GM12864 (cell line): ENCODE data around the gene MCL1.

Source experiments
- DNase-seq: peaks from one replicate; pipeline ENCODE4 v3.0.0-alpha.2; 2011; ENCODE audit warnings: low read depth
- H3K4me3 ChIP-seq: 2 replicates; pipeline ENCODE4 v1.5.1; 2011; ENCODE audit warnings: mild to moderate bottlenecking, low read depth, low read length, control low read depth
- TF ChIP-seq, protein P1 (sequence below): IDR thresholded peaks from 2 replicates; pipeline ENCODE4 v1.5.1; 2011; ENCODE audit warnings: low read depth, mild to moderate bottlenecking, moderate library complexity, low read length, control low read depth, inconsistent platforms; ENCODE audit errors: missing control alignments

MCL1 gene

DNA sequence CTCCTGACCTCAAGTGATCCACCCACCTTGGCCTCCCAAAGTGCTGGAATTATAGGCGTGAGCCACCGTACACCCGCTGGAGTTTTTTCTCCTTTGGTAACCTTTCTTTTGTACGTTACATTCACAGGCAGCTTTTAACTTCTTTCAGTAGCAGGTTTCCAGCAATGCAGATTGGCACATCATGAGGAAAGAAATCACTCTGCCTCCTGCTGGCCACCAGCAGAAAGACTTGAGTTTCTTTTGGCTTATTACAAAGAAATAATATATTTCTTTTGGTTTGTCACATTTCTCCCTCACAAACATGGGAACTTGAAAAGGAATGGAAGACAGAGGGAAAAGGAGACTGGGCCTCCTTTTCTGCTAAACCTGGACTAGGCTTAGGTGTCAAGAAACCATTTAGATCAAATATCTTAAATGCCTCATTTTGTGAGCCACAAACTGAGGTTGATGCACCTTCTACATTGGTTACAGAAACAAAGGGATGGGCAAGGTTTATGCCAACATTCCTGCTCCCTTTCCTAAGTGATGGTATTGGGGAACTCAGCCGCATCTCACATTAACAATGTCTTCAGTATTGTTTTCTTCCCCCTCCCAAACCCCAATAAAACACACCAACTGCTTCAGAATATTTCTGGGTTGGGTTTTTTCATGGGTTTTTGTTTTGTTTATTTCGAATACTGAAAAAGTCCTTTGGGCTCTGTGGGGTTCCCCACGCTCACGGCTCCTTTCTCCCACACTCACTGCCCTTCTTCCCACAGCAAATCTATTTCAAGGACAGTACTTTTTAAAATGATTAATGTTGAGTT, 42.3 kb upstream of the MCL1 start:
- TF ChIP-seq, protein P1, sequence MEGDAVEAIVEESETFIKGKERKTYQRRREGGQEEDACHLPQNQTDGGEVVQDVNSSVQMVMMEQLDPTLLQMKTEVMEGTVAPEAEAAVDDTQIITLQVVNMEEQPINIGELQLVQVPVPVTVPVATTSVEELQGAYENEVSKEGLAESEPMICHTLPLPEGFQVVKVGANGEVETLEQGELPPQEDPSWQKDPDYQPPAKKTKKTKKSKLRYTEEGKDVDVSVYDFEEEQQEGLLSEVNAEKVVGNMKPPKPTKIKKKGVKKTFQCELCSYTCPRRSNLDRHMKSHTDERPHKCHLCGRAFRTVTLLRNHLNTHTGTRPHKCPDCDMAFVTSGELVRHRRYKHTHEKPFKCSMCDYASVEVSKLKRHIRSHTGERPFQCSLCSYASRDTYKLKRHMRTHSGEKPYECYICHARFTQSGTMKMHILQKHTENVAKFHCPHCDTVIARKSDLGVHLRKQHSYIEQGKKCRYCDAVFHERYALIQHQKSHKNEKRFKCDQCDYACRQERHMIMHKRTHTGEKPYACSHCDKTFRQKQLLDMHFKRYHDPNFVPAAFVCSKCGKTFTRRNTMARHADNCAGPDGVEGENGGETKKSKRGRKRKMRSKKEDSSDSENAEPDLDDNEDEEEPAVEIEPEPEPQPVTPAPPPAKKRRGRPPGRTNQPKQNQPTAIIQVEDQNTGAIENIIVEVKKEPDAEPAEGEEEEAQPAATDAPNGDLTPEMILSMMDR, result peak; percentile 76

DNA sequence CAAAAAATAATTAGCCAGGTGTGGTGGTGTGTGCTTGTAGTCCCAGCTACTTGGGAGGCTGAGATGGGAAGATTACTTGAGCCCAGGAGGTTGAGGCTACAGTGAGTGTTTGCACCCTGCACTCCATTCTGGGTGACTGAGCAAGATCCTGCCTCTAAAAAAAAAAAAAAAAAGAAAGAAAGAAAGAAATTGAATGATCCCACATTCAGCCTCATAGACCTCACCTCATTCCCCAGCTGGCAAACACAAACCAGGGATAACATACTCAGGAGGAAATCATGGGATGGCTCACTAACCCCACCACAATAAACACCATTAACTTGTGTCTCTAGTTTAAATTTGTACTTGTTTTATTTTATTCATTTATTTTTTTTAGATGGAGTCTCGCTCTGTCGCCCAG, 41.5 kb upstream of the MCL1 start:
- H3K4me3 ChIP-seq, result no peak overlapping the region
- TF ChIP-seq, protein P1, result no peak
- DNase-seq, result no peak

More for the DNA sequence above, 42.3 kb upstream of the MCL1 start:
- DNase-seq, result peak; percentile 55
- H3K4me3 ChIP-seq, result no peak overlapping the region

DNA sequence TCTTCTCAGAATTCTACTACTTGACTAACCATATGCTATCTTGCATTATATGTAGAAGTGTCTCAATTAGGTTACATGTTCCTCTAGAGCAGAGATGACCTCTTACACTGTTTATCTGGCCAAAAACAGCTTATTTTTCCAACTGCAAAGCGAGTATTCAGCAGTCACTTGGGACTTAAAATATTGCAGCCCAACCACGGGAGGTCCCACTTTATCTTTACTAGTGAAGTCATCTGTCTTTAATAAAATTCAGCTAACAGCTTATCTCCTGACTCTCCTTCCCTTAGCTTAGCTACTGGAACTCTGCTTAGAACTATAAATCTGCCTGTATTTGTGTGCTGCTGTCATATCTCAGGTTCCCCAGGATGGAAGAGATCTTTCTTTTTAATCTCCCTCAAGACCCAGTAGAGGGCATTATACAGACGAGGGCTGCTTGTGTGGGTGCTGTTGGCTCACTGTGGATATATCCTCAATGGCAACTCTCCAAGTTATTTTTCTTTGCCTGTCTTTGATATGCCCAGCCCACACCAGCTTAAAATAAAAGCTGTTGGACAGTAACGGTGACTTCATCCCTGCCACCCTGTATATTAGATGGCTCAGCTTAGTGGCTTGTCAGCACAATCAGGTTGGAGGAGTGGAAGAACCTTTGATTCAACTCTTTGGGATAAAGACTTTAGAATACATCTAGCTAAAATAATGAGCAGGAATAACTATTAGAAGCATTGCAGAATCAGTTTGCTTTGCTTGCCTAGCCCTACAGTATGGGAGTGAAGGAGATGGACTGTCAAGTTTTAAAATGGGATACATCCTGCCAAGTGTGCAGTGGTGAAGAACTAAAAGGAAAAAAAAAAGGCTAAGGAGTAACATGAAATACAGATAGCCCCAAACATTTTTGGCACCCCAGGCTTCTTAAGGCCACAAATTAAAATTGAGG, 40.4 kb upstream of the MCL1 start:
- TF ChIP-seq, protein P1, result peak; percentile 6
- no peak for DNase-seq
- H3K4me3 ChIP-seq, result no peak overlapping the region

DNA sequence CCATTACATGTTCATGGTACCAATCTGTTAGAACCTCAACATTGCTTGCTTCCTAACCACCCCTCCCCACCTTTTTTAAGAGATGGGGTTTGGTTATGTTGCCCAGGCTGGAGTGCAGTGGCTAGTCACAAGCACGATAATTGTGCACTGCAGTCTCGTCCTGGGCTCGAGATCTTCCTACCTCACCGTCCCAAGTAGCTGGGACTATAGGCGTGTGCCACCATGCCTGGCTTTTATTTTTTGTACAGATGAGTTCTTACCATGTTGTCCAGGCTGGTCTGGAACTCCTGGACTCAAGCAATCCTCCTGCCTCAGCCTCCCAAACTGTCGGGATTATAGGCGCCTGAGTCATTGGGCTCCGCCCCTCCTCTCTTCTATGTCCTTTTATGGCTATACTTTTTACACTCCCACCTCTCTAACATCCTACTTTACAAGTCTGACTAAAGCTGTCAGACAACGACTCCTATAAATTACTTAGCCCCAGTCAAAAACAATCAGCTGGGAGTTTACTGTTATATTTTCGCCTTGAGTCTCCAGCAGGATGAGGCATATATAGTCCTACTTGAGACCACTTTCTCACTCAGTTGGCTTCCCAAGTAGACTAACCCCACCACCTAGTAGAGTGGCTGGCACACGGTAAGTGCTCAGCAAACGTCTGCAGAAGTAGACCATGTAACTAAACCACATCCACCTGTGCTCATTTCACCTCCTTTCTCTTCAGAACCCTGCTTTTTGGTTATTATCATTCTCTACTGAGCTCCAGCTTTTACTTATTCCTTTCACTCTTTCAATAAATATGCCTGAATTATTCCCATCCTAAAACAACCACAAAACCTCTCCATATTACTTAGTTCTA, 36.2 kb upstream of the MCL1 start:
- no peak for DNase-seq
- TF ChIP-seq, protein P1, result no peak

DNA sequence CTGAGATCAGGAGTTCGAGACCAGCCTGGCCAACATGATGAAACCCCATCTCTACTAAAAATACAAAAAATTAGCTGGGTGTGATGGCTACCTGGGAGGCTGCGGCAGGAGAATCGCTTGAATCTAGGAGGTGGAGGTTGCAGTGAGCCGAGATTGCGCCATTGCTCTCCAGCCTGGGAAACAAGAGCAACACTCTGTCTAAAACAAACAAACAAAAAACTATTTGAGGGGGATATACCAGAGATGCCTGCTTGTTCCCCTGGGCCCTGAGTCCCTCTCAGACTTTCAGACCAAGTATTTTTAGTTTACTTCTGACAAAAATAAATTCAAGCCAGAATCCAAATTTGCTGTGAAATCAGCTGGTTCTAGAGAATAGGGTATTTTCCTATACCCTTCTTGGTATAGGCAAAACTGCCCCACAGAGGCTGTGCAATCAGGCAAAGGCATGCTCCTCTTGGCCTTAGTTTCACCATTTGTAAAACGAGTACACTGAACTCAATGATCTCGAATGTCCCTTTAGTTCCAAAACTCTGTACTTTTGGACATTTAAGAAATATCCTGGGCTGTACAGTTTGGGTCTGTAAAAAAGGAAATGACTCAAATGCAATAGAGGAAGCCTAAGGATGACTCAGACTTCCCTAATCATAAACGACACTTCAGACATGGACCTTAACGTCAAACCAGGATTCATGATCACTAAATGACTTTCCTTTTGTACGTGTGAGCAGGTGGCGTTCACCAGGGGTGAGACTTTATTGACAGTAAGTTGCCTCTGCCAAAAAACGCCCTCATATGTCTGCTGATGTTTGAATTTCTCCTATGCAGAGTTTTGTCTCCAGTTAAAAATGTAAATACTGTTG, 33.9 kb upstream of the MCL1 start:
- DNase-seq, result peak; percentile 72

More for the DNA sequence above, 36.2 kb upstream of the MCL1 start:
- H3K4me3 ChIP-seq, result no peak overlapping the region

More for the DNA sequence above, 33.9 kb upstream of the MCL1 start:
- no peak overlapping the region for H3K4me3 ChIP-seq
- TF ChIP-seq, protein P1, result no peak
